Measurements from ENCODE around the gene KIF18A. TPM values are rescaled to one million over a fixed set of nuclear protein-coding genes. Genes with fewer than 3 reads are reported as not detected.

The KIF18A gene
- total and polyA plus RNA-seq, 9 of the 15 experiments (the other 6 are each of a cell fraction or from before 2014, with no cell fraction given), result 15.1 to 36.1 (median 24.3) TPM

- TF ChIP-seq ZNF280A (IDR thresholded peaks at IDR 0.05; ENCODE audit: low read depth, partially characterized antibody) (no peak), BHLHE40 (IDR thresholded peaks at IDR 0.05; ENCODE audit: low read length) (no peak), CBFA2T2 (conservative IDR thresholded peaks at IDR 0.05) (no peak), GATA2 (CRISPR knock-in tag; IDR thresholded peaks at IDR 0.05) (no peak), PCBP1 (IDR thresholded peaks at IDR 0.05; ENCODE audit: low read depth, low read length, poor library complexity, severe bottlenecking) (no peak), STAT6 (CRISPR knock-in tag; IDR thresholded peaks at IDR 0.05) (no peak), ZNF589 (CRISPR knock-in tag; IDR thresholded peaks at IDR 0.05; ENCODE audit: low read depth) (no peak)
- TF ChIP-seq, protein P1, sequence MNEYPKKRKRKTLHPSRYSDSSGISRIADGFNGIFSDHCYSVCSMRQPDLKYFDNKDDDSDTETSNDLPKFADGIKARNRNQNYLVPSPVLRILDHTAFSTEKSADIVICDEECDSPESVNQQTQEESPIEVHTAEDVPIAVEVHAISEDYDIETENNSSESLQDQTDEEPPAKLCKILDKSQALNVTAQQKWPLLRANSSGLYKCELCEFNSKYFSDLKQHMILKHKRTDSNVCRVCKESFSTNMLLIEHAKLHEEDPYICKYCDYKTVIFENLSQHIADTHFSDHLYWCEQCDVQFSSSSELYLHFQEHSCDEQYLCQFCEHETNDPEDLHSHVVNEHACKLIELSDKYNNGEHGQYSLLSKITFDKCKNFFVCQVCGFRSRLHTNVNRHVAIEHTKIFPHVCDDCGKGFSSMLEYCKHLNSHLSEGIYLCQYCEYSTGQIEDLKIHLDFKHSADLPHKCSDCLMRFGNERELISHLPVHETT (CRISPR knock-in tag; conservative IDR thresholded peaks at IDR 0.05 in 1 of 2, IDR thresholded peaks at IDR 0.05 in 1 of 2), result no peak
These were observed 36.7 kb downstream of the KIF18A start (continued) for GRCh38 chr11:28071305-28071704.

Measured in K562 (cell line).